Measurements from ENCODE around the gene TSPAN16.
A peak's percentile ranks its signal among the peaks of the same experiment; 100 is the strongest.
"Not testable (repeated sequence)": the region's sequence is repeated elsewhere in the genome, so short reads cannot be mapped to it uniquely, and the experiment has no call there.

Gene TSPAN16

GRCh38 chr19:11321191-11322126, 25.5 kb downstream of the TSPAN16 start:
- DNase-seq: no peak

- no peak for DNase-seq
Observed at GRCh38 chr19:11322269-11323024, 26.5 kb downstream of the TSPAN16 start.

- DNase-seq: no peak
Observed at GRCh38 chr19:11323601-11324078, 27.7 kb downstream of the TSPAN16 start.

- DNase-seq: peak; percentile 74
Observed at GRCh38 chr19:11324079-11324661, 28.2 kb downstream of the TSPAN16 start.

GRCh38 chr19:11324748-11325389, 28.9 kb downstream of the TSPAN16 start:
- DNase-seq: no peak

- no peak for DNase-seq
Observed at GRCh38 chr19:11325544-11325943, 29.6 kb downstream of the TSPAN16 start.

GRCh38 chr19:11330127-11330526, 34.2 kb downstream of the TSPAN16 start:
- no peak for DNase-seq

- DNase-seq: peak; percentile 29
Observed at GRCh38 chr19:11331502-11331901, 35.5 kb downstream of the TSPAN16 start.

GRCh38 chr19:11332822-11333221, 36.9 kb downstream of the TSPAN16 start:
- no peak for DNase-seq

- DNase-seq: peak; percentile 29
Observed at GRCh38 chr19:11333838-11334237, 37.9 kb downstream of the TSPAN16 start.

GRCh38 chr19:11335449-11336146, 39.6 kb downstream of the TSPAN16 start:
- no peak for DNase-seq

GRCh38 chr19:11337080-11337479, 41.1 kb downstream of the TSPAN16 start:
- no peak for DNase-seq

- DNase-seq: no peak
Observed at GRCh38 chr19:11338121-11338520, 42.2 kb downstream of the TSPAN16 start.

GRCh38 chr19:11338569-11339253, 42.8 kb downstream of the TSPAN16 start:
- DNase-seq: no peak

GRCh38 chr19:11339254-11340098, 43.5 kb downstream of the TSPAN16 start, which contains the start of gene RAB3D:
RAB3D (minus strand) TSS chr19:11339657; CDS start chr19:11337399, 2,258 bp downstream.
- peak; percentile 94 for DNase-seq

- DNase-seq: not testable (repeated sequence)
Observed at GRCh38 chr19:11340099-11340467, 44.1 kb downstream of the TSPAN16 start.

GRCh38 chr19:11342429-11342828, 46.5 kb downstream of the TSPAN16 start:
- DNase-seq: no peak

GRCh38 chr19:11345122-11345803, 49.3 kb downstream of the TSPAN16 start:
- DNase-seq: peak; percentile 41

GRCh38 chr19:11346104-11346940, 50.4 kb downstream of the TSPAN16 start, which contains the start of the genes CCDC159 and TMEM205:
CCDC159 (plus strand) TSS chr19:11346519; CDS start chr19:11346607, 88 bp downstream.
TMEM205 (minus strand) TSS chr19:11346268; CDS start chr19:11345619, 649 bp downstream.
- peak; percentile 99 for DNase-seq

Measured in NCI-H2029 (cell line).